CD4-positive, alpha-beta T cell (primary cell): ENCODE data around the gene PLEKHG2. TPM values are rescaled to one million over a fixed set of nuclear protein-coding genes. Genes with fewer than 3 reads are reported as not detected.

Experiments
- ATAC-seq: fragments of 200-7000 bp; cut with Tn5 transposase; one replicate; pipeline ENCODE4 v1.10.0; 2022; ENCODE audit warnings: mild to moderate bottlenecking; ENCODE audit not compliant: poor library complexity
- CTCF ChIA-PET: fragments of 350-600 bp; sonication (Branson Sonifier 250); formaldehyde crosslinking; loops from one replicate; lab custom pipeline; 2021; ENCODE audit warnings: antibody characterized with exemption, inconsistent platforms; lab: Charles Lee
- POLR2A ChIA-PET: fragments of 350-600 bp; sonication (Branson Sonifier 250); formaldehyde crosslinking; loops from one replicate; lab custom pipeline; 2021; ENCODE audit warnings: antibody characterized with exemption, inconsistent platforms; lab: Charles Lee
- DNase-seq, 14 experiments: peaks; one replicate each; pipeline ENCODE4 v3.0.0-alpha.2; 2013 to 2020; ENCODE audit warnings: mixed read lengths in 2 of 14
- H3K27ac ChIP-seq, 2 donors: one replicate each; pipeline versions ENCODE4 v1.5.1 to v1.7.0; 2013; ENCODE audit warnings: low read length in 2 of 2, low read depth in 1 of 2, mild to moderate bottlenecking in 1 of 2
- H3K27me3 ChIP-seq, 2 experiments: 1 replicate in 1 of 2; 2 replicates in 1 of 2; pipeline versions ENCODE4 v1.6.1 to v1.7.0; 2013; ENCODE audit warnings: low read length in 2 of 2, control low read depth in 1 of 2, mild to moderate bottlenecking in 1 of 2, moderate library complexity in 1 of 2; ENCODE audit not compliant: insufficient read depth in 2 of 2, control insufficient read depth in 1 of 2
- H3K36me3 ChIP-seq: one replicate; pipeline ENCODE4 v1.6.1; 2013; ENCODE audit warnings: low read length, control low read depth; ENCODE audit not compliant: insufficient read depth
- H3K4me1 ChIP-seq: one replicate; pipeline ENCODE4 v1.6.1; 2013; ENCODE audit warnings: low read length, control low read depth; ENCODE audit not compliant: insufficient read depth
- H3K4me3 ChIP-seq: one replicate; pipeline ENCODE4 v1.5.1; 2013; ENCODE audit warnings: mild to moderate bottlenecking, low read length, moderate library complexity
- H3K9me3 ChIP-seq, 2 experiments: 1 replicate in 1 of 2; 2 replicates in 1 of 2; pipeline versions ENCODE4 v1.6.1 to v1.7.0; 2013; ENCODE audit warnings: low read length in 2 of 2, mild to moderate bottlenecking in 2 of 2, control low read depth in 1 of 2, moderate library complexity in 1 of 2; ENCODE audit not compliant: control insufficient read depth in 1 of 2, insufficient read depth in 1 of 2
- H3K27ac Mint-ChIP-seq: one replicate; pipeline ENCODE4 v1.8.0; 2020; ENCODE audit warnings: mixed read lengths
- H3K27me3 Mint-ChIP-seq: one replicate; pipeline ENCODE4 v1.8.0; 2021; ENCODE audit warnings: mixed read lengths
- H3K36me3 Mint-ChIP-seq: one replicate; pipeline ENCODE4 v1.8.0; 2021; ENCODE audit warnings: low read depth, mixed read lengths
- H3K4me1 Mint-ChIP-seq: one replicate; pipeline ENCODE4 v1.8.0; 2021; ENCODE audit warnings: low read depth, mixed read lengths
- H3K4me3 Mint-ChIP-seq: one replicate; pipeline ENCODE4 v1.8.0; 2020; ENCODE audit warnings: mild to moderate bottlenecking, mixed read lengths
- H3K9me3 Mint-ChIP-seq: one replicate; pipeline ENCODE4 v1.8.0; 2020; ENCODE audit warnings: mixed read lengths
- CTCF ChIP-seq: fragments of 200-600 bp; IDR thresholded peaks from one replicate; pipeline ENCODE4 v1.8.0; 2022; ENCODE audit warnings: antibody characterized with exemption, mild to moderate bottlenecking
- intact Hi-C, 2 experiments: fragments of 100-400 bp; cut with DNase I in 1 of 2; cut with micrococcal nuclease in 1 of 2; formaldehyde crosslinking; loops; one replicate each; pipeline versions ENCODE4 v1.15.1 to v1.9.0; 2023 to 2025; cut with DNase I, micrococcal nuclease
- total RNA-seq, 174 experiments: library from RNA in 2 of 174; stranded (reverse) in 2 of 174; gene quantifications; one replicate each; pipeline ENCODE4 v1.2.3 and lab custom pipeline; 2021 to 2026

The PLEKHG2 gene
- total RNA-seq, 2 experiments from 2014 or later, result 80.6 to 81.4 TPM

GRCh38 chr19:39471756-39472536, 59.5 kb downstream of the PLEKHG2 start:
- ATAC-seq (no peak), DNase-seq (no peak)
- Histone ChIP-seq H3K27me3 (no peaks in the 10 kb centered on the region), H3K4me3 (no peak overlapping the region), H3K9me3 (no peaks in the 10 kb centered on the region), H3K4me1 (no peaks in the 10 kb centered on the region), H3K36me3 (peaks cover 94% of the 10 kb centered on the region), H3K27ac (no peak overlapping the region)
- POLR2A ChIA-PET, result interaction anchor here (1.3 kb wide), 1 partner anchor 36 kb away, joined by 3 read pairs; the partner anchor contains the start of gene RPS16
- Mint-ChIP-seq H3K4me3 (no peak overlapping the region), H3K36me3 (peaks cover 90% of the 10 kb centered on the region), H3K27ac (peak overlapping the region; percentile 47), H3K9me3 (no peaks in the 10 kb centered on the region), H3K4me1 (no peaks in the 10 kb centered on the region), H3K27me3 (no peaks in the 10 kb centered on the region)
- CTCF ChIA-PET, result no interaction called here
- no peak for TF ChIP-seq CTCF
- intact Hi-C loops, result no loop called here

- ChIA-PET CTCF (no interaction called here), POLR2A (no interaction called here)
- Histone ChIP-seq H3K27ac (no peak overlapping the region), H3K27me3 (no peaks in the 10 kb centered on the region), H3K4me1 (no peaks in the 10 kb centered on the region), H3K9me3 (no peaks in the 10 kb centered on the region), H3K36me3 (peaks cover 85% of the 10 kb centered on the region), H3K4me3 (no peak overlapping the region)
- no peaks in the 10 kb centered on the region for H3K27me3 Mint-ChIP-seq
- DNase-seq (peak in 1 of 14 experiments; percentile 31), ATAC-seq (no peak)
- no peaks in the 10 kb centered on the region for H3K9me3 Mint-ChIP-seq
- TF ChIP-seq CTCF, result no peak
- no peak overlapping the region for H3K27ac Mint-ChIP-seq
- no peaks in the 10 kb centered on the region for H3K4me1 Mint-ChIP-seq
- intact Hi-C loops, result no loop called here
- no peak overlapping the region for H3K4me3 Mint-ChIP-seq
- peaks cover 89% of the 10 kb centered on the region for H3K36me3 Mint-ChIP-seq
Measured at GRCh38 chr19:39472746-39473442, 60.4 kb downstream of the PLEKHG2 start.

- H3K9me3 Mint-ChIP-seq, result no peaks in the 10 kb centered on the region
- no peak for ATAC-seq
- intact Hi-C loops, result no loop called here
- DNase-seq, result no peak
- Histone ChIP-seq H3K9me3 (no peaks in the 10 kb centered on the region), H3K36me3 (peaks cover 79% of the 10 kb centered on the region), H3K4me1 (no peaks in the 10 kb centered on the region), H3K4me3 (no peak overlapping the region), H3K27ac (no peak overlapping the region), H3K27me3 (no peaks in the 10 kb centered on the region)
- CTCF ChIA-PET, result interaction anchor here (0.8 to 2.9 kb wide), 10 partner anchors 16 to 82 kb away, joined by 3 to 17 read pairs (median 4); partner anchors contain the start of genes EID2B, MED29, PAF1 and PLEKHG2
- peaks cover 82% of the 10 kb centered on the region for H3K36me3 Mint-ChIP-seq
- H3K27me3 Mint-ChIP-seq, result no peaks in the 10 kb centered on the region
- no peak overlapping the region for H3K4me3 Mint-ChIP-seq
- H3K27ac Mint-ChIP-seq, result peak overlapping the region; percentile 36
- TF ChIP-seq CTCF, result no peak
- no peaks in the 10 kb centered on the region for H3K4me1 Mint-ChIP-seq
- POLR2A ChIA-PET, result interaction anchor here (1.3 kb wide), 1 partner anchor 29 kb away, joined by 6 read pairs; the partner anchor contains the start of gene SUPT5H
Measured at GRCh38 chr19:39473443-39473960, 61.0 kb downstream of the PLEKHG2 start.
